ENCODE data around the gene CRB3. TPM values are rescaled to one million over a fixed set of nuclear protein-coding genes. Genes with fewer than 3 reads are reported as not detected.

CRB3 gene
- total and polyA plus RNA-seq, 2 of the 13 experiments (the other 11 are each of a cell fraction or from before 2014, with no cell fraction given) = 10.6 to 25.6 TPM

GRCh38 chr19:6423499-6424194 is 40.4 kb upstream of the CRB3 start (continued):
- no peak for TF ChIP-seq MEIS1 (CRISPR knock-in tag; IDR thresholded peaks at IDR 0.05; ENCODE audit: borderline replicate concordance)
- TF ChIP-seq ZNF549 (CRISPR knock-in tag; IDR thresholded peaks at IDR 0.05) = no peak
- TF ChIP-seq IRF9 (CRISPR knock-in tag; IDR thresholded peaks at IDR 0.05; ENCODE audit: borderline replicate concordance) = no peak
- TF ChIP-seq SP4 (CRISPR knock-in tag; IDR thresholded peaks at IDR 0.05) = peak; percentile 51
- TF ChIP-seq GATAD1 (CRISPR knock-in tag; IDR thresholded peaks at IDR 0.05) = no peak
- no peak for TF ChIP-seq KLF12 (CRISPR knock-in tag; IDR thresholded peaks at IDR 0.05; ENCODE audit: borderline replicate concordance)
- no peak for TF ChIP-seq SKI (IDR thresholded peaks at IDR 0.05; ENCODE audit: partially characterized antibody)
- no peak for TF ChIP-seq ZNF160 (CRISPR knock-in tag; IDR thresholded peaks at IDR 0.05)
- TF ChIP-seq ZNF75D (CRISPR knock-in tag; IDR thresholded peaks at IDR 0.05; ENCODE audit: borderline replicate concordance) = no peak

- BruUV-seq (replicated peaks) = no TSS peak
- TF ChIP-seq ZNF776 (CRISPR knock-in tag; IDR thresholded peaks at IDR 0.05) = 0 out of 2 replicates have a peak, but pooled peaks have one; percentile 41
- TF ChIP-seq POLR2G (IDR thresholded peaks at IDR 0.05; ENCODE audit: low read depth, low read length) = peak; percentile 83
- peak; percentile 75 for TF ChIP-seq GATAD1 (CRISPR knock-in tag; IDR thresholded peaks at IDR 0.05)
- 0 out of 2 replicates have a peak, but pooled peaks have one; percentile 37 for TF ChIP-seq ARNT2 (CRISPR knock-in tag; IDR thresholded peaks at IDR 0.05; ENCODE audit: low read depth)
- TF ChIP-seq TBX3 (IDR thresholded peaks at IDR 0.05; ENCODE audit: borderline replicate concordance) = no peak
- TF ChIP-seq SRY (CRISPR knock-in tag; IDR thresholded peaks at IDR 0.05) = no peak
- no peak for TF ChIP-seq ZNF264 (CRISPR knock-in tag; IDR thresholded peaks at IDR 0.05)
- TF ChIP-seq NFKB2 (CRISPR knock-in tag; IDR thresholded peaks at IDR 0.05; ENCODE audit: borderline replicate concordance) = 0 out of 2 replicates have a peak, but pooled peaks have one; percentile 10
- TF ChIP-seq TAF1 (CRISPR knock-in tag; IDR thresholded peaks at IDR 0.05) = peak; percentile 58
- no peak for TF ChIP-seq ZNF232 (CRISPR knock-in tag; IDR thresholded peaks at IDR 0.05; ENCODE audit: borderline replicate concordance)
- TF ChIP-seq POLR2AphosphoS5 (IDR thresholded peaks at IDR 0.05; ENCODE audit: low read depth, low read length) = 0 out of 2 replicates have a peak, but pooled peaks have one; percentile 45
- 0 out of 2 replicates have a peak, but pooled peaks have one; percentile 33 for TF ChIP-seq ZNF788 (CRISPR knock-in tag; IDR thresholded peaks at IDR 0.05; ENCODE audit: borderline replicate concordance)
- TF ChIP-seq HNRNPLL (IDR thresholded peaks at IDR 0.05; ENCODE audit: low read depth, low read length, poor library complexity, severe bottlenecking) = peak; percentile 15
- TF ChIP-seq ZNF263 (CRISPR knock-in tag; IDR thresholded peaks at IDR 0.05) = peak; percentile 97
- TF ChIP-seq HDAC1 (CRISPR knock-in tag; IDR thresholded peaks at IDR 0.05) = peak; percentile 7; the same call in 1 of the 2 replicates
Observed at GRCh38 chr19:6424195-6424938, 39.7 kb upstream of the CRB3 start, which contains the start of gene KHSRP. KHSRP (minus strand) TSS chr19:6424811; CDS start chr19:6424701, 110 bp downstream.

More at GRCh38 chr19:6424195-6424938, 39.7 kb upstream of the CRB3 start, which contains the start of gene KHSRP:
- POLR2A ChIA-PET = interaction anchor here (0.8 to 3.0 kb wide), 13 partner anchors 10 to 150 kb away, joined by 3 to 29 read pairs (median 5); partner anchors contain the start of genes ALKBH7, CLPP, GTF2F1 and SLC25A23
- Histone ChIP-seq H3K4me1 (ENCODE audit: insufficient read depth, low read length) (peaks cover 33% of the 10 kb centered on the region), H3K4me2 (ENCODE audit: low read depth, low read length) (peak within 1 kb of the TSS; percentile 94), H3K4me3 (replicated peaks in 1 of 3; ENCODE audit: insufficient read depth in 1 of 3, low read depth in 2 of 3, low read length in 3 of 3) (peak within 1 kb of the TSS; percentile 84 to 92 (median 87)), H3K27me3 (ENCODE audit: control insufficient read depth in 1 of 2, insufficient read depth in 2 of 2, low read length in 2 of 2) (no peaks in the 10 kb centered on the region; a peak in 1 of 5 replicates), H3K36me3 (replicated peaks in 1 of 2; ENCODE audit: control insufficient read depth in 1 of 2, insufficient read depth in 2 of 2, low read length in 2 of 2) (peaks cover 18 to 32% of the 10 kb centered on the region in 2 experiments), H4K20me1 (ENCODE audit: insufficient read depth, low read length) (peaks cover 43% of the 10 kb centered on the region), H3K9ac (ENCODE audit: insufficient read depth, low read depth, low read length) (peak within 1 kb of the TSS; percentile 89), H3K79me2 (ENCODE audit: insufficient read depth, low read length) (peaks cover 48% of the 10 kb centered on the region), H2AFZ (ENCODE audit: low read length) (peak within 1 kb of the TSS; percentile 30), H3K9me3 (ENCODE audit: low read length) (no peaks in the 10 kb centered on the region), H3K27ac (ENCODE audit: extremely low read length, insufficient read depth, low read length) (peak within 1 kb of the TSS; percentile 68)
- intact Hi-C loops (cut with micrococcal nuclease; ENCODE audit: unreplicated experiment) (no loop called here), in situ Hi-C loops (cut with HindIII; ENCODE audit: extremely low pct_ligation_motif_present, low pct_unique_long_range_greater_than_20kb) (no loop called here)
- DNase-seq (ENCODE audit: low spot score) = no peak
- no peak for ATAC-seq
- 0% methylated on average over 1 of the region's 114 CpGs for WGBS (ENCODE audit: low lambda C conversion rate)
- CTCF ChIA-PET (ENCODE audit: low intra/inter-chr PET ratio, low total read pairs) = no interaction called here
- FAIRE-seq = no peak

Measured in HepG2 (cell line).